Neural progenitor cell (in vitro differentiated cells): ENCODE measurements around the gene TTC23L.

Experiments used
- CTCF ChIP-seq: fragments of 200-600 bp; sonication (generic); IDR thresholded peaks from 2 replicates; pipeline ENCODE4 v1.5.1; 2017; ENCODE audit warnings: antibody characterized with exemption, mild to moderate bottlenecking
- EZH2 ChIP-seq: fragments of 200-600 bp; sonication (generic); IDR thresholded peaks from 2 replicates; pipeline ENCODE4 v1.6.1; 2017; ENCODE audit warnings: antibody characterized with exemption, mild to moderate bottlenecking, moderate library complexity
- EZH2phosphoT487 ChIP-seq: fragments of 200-600 bp; sonication (generic); IDR thresholded peaks from 2 replicates; pipeline ENCODE4 v1.6.1; 2017; ENCODE audit warnings: antibody characterized with exemption

GRCh38 chr5:34924462-34924765, 85.5 kb downstream of the TTC23L start:
- TF ChIP-seq EZH2phosphoT487 (no peak), CTCF (no peak), EZH2 (no peak)
